HCT116 (cell line): ENCODE results near the gene CMC4. TPM values are rescaled to one million over a fixed set of nuclear protein-coding genes. Genes with fewer than 3 reads are reported as not detected.

Experiments used
- ATAC-seq: fragments of 200-7000 bp; cut with Tn5 transposase; 2 replicates; pipeline ENCODE4 v1.9.1; 2020; ENCODE audit warnings: mild to moderate bottlenecking, moderate library complexity
- BruUV-seq: library from RNA; stranded (reverse); fragments of 400-500 nt; replicated peaks from 2 replicates; lab custom pipeline; 2021; lab: Mats Ljungman, UMichigan
- CTCF ChIA-PET: fragments of 300-600 bp; sonication (Branson Sonifier 250); formaldehyde crosslinking; loops from one replicate; lab custom pipeline; 2021; ENCODE audit warnings: antibody characterized with exemption; lab: Charles Lee
- POLR2A ChIA-PET: fragments of 300-600, 350-600 bp; sonication (Branson Sonifier 250); formaldehyde crosslinking; loops from one replicate; lab custom pipeline; 2021; ENCODE audit warnings: antibody characterized with exemption; lab: Charles Lee
- RAD21 ChIA-PET, 2 experiments: fragments of 300-600 bp; sonication (Branson Sonifier 250); formaldehyde crosslinking; loops; one replicate each; lab custom pipeline; 2023; ENCODE audit warnings: low total read pairs in 2 of 2; ENCODE audit not compliant: uncharacterized antibody in 2 of 2, unreplicated experiment in 2 of 2, low non-redundant PET in 1 of 2; lab: Charles Lee
- DNase-seq: peaks from one replicate; pipeline ENCODE4 v3.0.0-alpha.2; 2010; ENCODE audit warnings: low read depth, low spot score
- H2AFZ ChIP-seq: fragments of 200-600 bp; shearing (Covaris generic), sonication (generic); 2 replicates; pipeline ENCODE4 v1.6.1; 2017; ENCODE audit warnings: low read depth, mixed run types, mixed read lengths, antibody characterized with exemption, low read length; ENCODE audit not compliant: poor library complexity, severe bottlenecking
- H3K27ac ChIP-seq: 2 replicates; pipeline ENCODE4 v1.5.1; 2012; ENCODE audit warnings: low read depth, low read length
- H3K27me3 ChIP-seq: fragments of 200-600 bp; sonication (generic); 2 replicates; pipeline ENCODE4 v1.6.1; 2016; ENCODE audit warnings: mixed run types, low read length, mixed read lengths; ENCODE audit not compliant: insufficient read depth
- H3K36me3 ChIP-seq, 2 experiments: fragments of 200-500 bp in 1 of 2; fragments of 200-600 bp in 1 of 2; sonication (Bioruptor generic) in 1 of 2; sonication (generic) in 1 of 2; 2 replicates each; pipeline versions ENCODE4 v1.5.1 to v1.6.1; 2014 to 2016; ENCODE audit warnings: low read length in 2 of 2, inconsistent platforms in 1 of 2, mixed read lengths in 1 of 2, mixed run types in 1 of 2; ENCODE audit not compliant: insufficient read depth in 2 of 2, control insufficient read depth in 1 of 2
- H3K4me1 ChIP-seq, 2 experiments: fragments of 200-600 bp in 1 of 2; sonication (generic) in 1 of 2; 2 replicates each; pipeline versions ENCODE4 v1.5.1 to v1.6.1; 2012 to 2017; ENCODE audit warnings: low read length in 2 of 2, inconsistent platforms in 1 of 2, mild to moderate bottlenecking in 1 of 2, mixed read lengths in 1 of 2, mixed run types in 1 of 2, moderate library complexity in 1 of 2; ENCODE audit not compliant: insufficient read depth in 2 of 2, control insufficient read depth in 1 of 2
- H3K4me2 ChIP-seq: fragments of 200-600 bp; sonication (generic); 2 replicates; pipeline ENCODE4 v1.6.1; 2017; ENCODE audit warnings: mixed run types, low read length, mixed read lengths
- H3K4me3 ChIP-seq, 2 experiments: fragments of 200-600 bp in 1 of 2; sonication (generic) in 1 of 2; replicated peaks in 1 of 2; 2 replicates each; pipeline ENCODE4 v1.5.1; 2011 to 2016; ENCODE audit warnings: low read length in 2 of 2, control low read depth in 1 of 2, low read depth in 1 of 2, mild to moderate bottlenecking in 1 of 2, mixed read lengths in 1 of 2, mixed run types in 1 of 2
- H3K79me2 ChIP-seq: fragments of 200-600 bp; sonication (generic); 2 replicates; pipeline ENCODE4 v1.6.1; 2017; ENCODE audit warnings: mild to moderate bottlenecking, mixed run types, low read length, moderate library complexity, mixed read lengths; ENCODE audit not compliant: insufficient read depth
- H3K9ac ChIP-seq: fragments of 200-600 bp; sonication (generic); 2 replicates; pipeline ENCODE4 v1.6.1; 2016; ENCODE audit warnings: low read length, mixed read lengths
- H3K9me2 ChIP-seq: fragments of 200-600 bp; sonication (generic), shearing (Covaris generic); 2 replicates; pipeline ENCODE4 v1.6.1; 2017; ENCODE audit warnings: mixed run types, mild to moderate bottlenecking, moderate library complexity; ENCODE audit not compliant: insufficient read depth
- H3K9me3 ChIP-seq, 2 experiments: fragments of 200-500 bp in 1 of 2; fragments of 200-600 bp in 1 of 2; sonication (Bioruptor generic) in 1 of 2; sonication (generic) in 1 of 2; 2 replicates each; pipeline ENCODE4 v1.6.1; 2014 to 2017; ENCODE audit warnings: low read length in 2 of 2, mixed read lengths in 2 of 2, inconsistent platforms in 1 of 2, low read depth in 1 of 2, mild to moderate bottlenecking in 1 of 2, mixed run types in 1 of 2, moderate library complexity in 1 of 2; ENCODE audit not compliant: control insufficient read depth in 1 of 2, insufficient read depth in 1 of 2
- H4K20me1 ChIP-seq: fragments of 200-600 bp; sonication (generic), shearing (Covaris generic); 2 replicates; pipeline ENCODE4 v1.6.1; 2017; ENCODE audit warnings: mixed run types, mild to moderate bottlenecking, moderate library complexity; ENCODE audit not compliant: insufficient read depth
- CBX3 ChIP-seq: IDR thresholded peaks from 2 replicates; pipeline ENCODE4 v1.6.1; 2012; ENCODE audit warnings: low read depth
- CEBPB ChIP-seq: IDR thresholded peaks from 2 replicates; pipeline ENCODE4 v1.6.1; 2012; ENCODE audit warnings: low read depth
- EGR1 ChIP-seq: IDR thresholded peaks from 2 replicates; pipeline ENCODE4 v1.6.1; 2012; ENCODE audit warnings: low read depth
- EZH2 ChIP-seq: fragments of 200-600 bp; sonication (generic); IDR thresholded peaks from 2 replicates; pipeline ENCODE4 v1.6.1; 2017; ENCODE audit warnings: antibody characterized with exemption, mixed run types
- EZH2phosphoT487 ChIP-seq: fragments of 200-600 bp; IDR thresholded peaks from 2 replicates; pipeline ENCODE4 v1.6.1; 2018; ENCODE audit warnings: antibody characterized with exemption, borderline replicate concordance
- FOSL1 ChIP-seq: IDR thresholded peaks from 2 replicates; pipeline ENCODE4 v1.6.1; 2012; ENCODE audit warnings: low read depth
- JUND ChIP-seq: IDR thresholded peaks from 2 replicates; pipeline ENCODE4 v1.6.1; 2012
- POLR2A ChIP-seq: IDR thresholded peaks from 2 replicates; pipeline ENCODE4 v1.7.0; 2011; ENCODE audit warnings: borderline replicate concordance; ENCODE audit not compliant: insufficient read depth, insufficient read length; ENCODE audit errors: extremely low read depth
- POLR2AphosphoS5 ChIP-seq: IDR thresholded peaks from 2 replicates; pipeline ENCODE4 v1.6.1; 2011; ENCODE audit warnings: mild to moderate bottlenecking, low read depth, low read length, moderate library complexity
- RAD21 ChIP-seq: IDR thresholded peaks from 2 replicates; pipeline ENCODE4 v1.6.1; 2012; ENCODE audit warnings: low read depth, mild to moderate bottlenecking
- SRF ChIP-seq: IDR thresholded peaks from 2 replicates; pipeline ENCODE4 v1.6.1; 2012; ENCODE audit warnings: low read depth
- YY1 ChIP-seq: IDR thresholded peaks from 2 replicates; pipeline ENCODE4 v1.6.1; 2011; ENCODE audit warnings: low read length, low read depth, moderate library complexity, mild to moderate bottlenecking; ENCODE audit not compliant: insufficient replicate concordance; ENCODE audit errors: extremely low read depth
- ZFX ChIP-seq: fragments of 450-650 bp; IDR thresholded peaks from 2 replicates; pipeline ENCODE4 v1.6.1; 2017
- ZNF274 ChIP-seq: fragments of 200-500 bp; sonication (Bioruptor generic); IDR thresholded peaks from 2 replicates; pipeline ENCODE4 v1.6.1; 2014; ENCODE audit warnings: mild to moderate bottlenecking, low read depth, low read length, inconsistent platforms
- intact Hi-C: fragments of 100-400 bp; cut with micrococcal nuclease; formaldehyde crosslinking; loops from 2 replicates; pipeline ENCODE4 v1.10.0; 2022
- total RNA-seq: library from RNA; stranded (reverse); gene quantifications from one replicate; pipeline ENCODE4 v1.2.1, GENCODE V29; 2021; ENCODE audit not compliant: unreplicated experiment
- TF ChIP-seq, protein P1 (sequence below): IDR thresholded peaks from 2 replicates; pipeline ENCODE4 v1.6.1; 2012; ENCODE audit warnings: low read depth
- TF ChIP-seq, protein P2 (sequence below): IDR thresholded peaks from 2 replicates; pipeline ENCODE4 v1.6.1; 2012
- TF ChIP-seq, protein P3 (sequence below): IDR thresholded peaks from 2 replicates; pipeline ENCODE4 v1.6.1; 2011; ENCODE audit warnings: mild to moderate bottlenecking, low read length, moderate library complexity; ENCODE audit not compliant: insufficient replicate concordance; ENCODE audit errors: extremely low read depth

CMC4 gene
- total RNA-seq, 1 experiment from 2014 or later = 5.3 TPM

DNA sequence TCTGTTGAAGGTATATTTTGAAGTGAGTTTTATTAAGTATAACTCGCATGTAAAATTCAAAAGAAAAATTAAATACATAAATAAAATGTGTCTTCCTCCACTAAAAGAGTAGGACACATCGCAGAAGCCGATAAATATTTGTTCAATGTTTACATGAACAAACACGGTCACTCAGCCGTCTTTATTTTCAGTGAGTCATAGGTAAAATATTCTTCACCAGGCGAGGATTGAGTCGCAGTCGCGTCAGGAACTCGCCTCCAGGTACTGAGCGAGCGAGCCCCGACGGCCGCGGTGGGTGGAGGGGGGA is 44.6 kb downstream of the CMC4 start:
- Histone ChIP-seq H3K79me2 (peaks cover 13% of the 10 kb centered on the region; the same call in 1 of the 2 replicates), H3K4me1 (peaks cover 8 to 19% of the 10 kb centered on the region in 2 experiments), H3K27me3 (no peaks in the 10 kb centered on the region), H3K27ac (peak overlapping the region; percentile 37; the same call in 1 of the 2 replicates), H3K4me2 (peak overlapping the region; percentile 78), H3K9me2 (no peaks in the 10 kb centered on the region), H3K9ac (peak overlapping the region; percentile 49), H2AFZ (no peak overlapping the region), H3K9me3 (no peaks in the 10 kb centered on the region), H3K36me3 (no peaks in the 10 kb centered on the region), H4K20me1 (no peaks in the 10 kb centered on the region), H3K4me3 (peak overlapping the region; percentile 41 to 70)
- ChIA-PET RAD21 (no interaction called here), POLR2A (interaction anchor here (1.0 to 1.4 kb wide), 2 partner anchors 9 to 35 kb away, joined by 3 to 6 read pairs; no protein-coding TSS in a partner anchor), CTCF (interaction anchor here (0.7 to 1.0 kb wide), 2 partner anchors 30 to 109 kb away, joined by 3 read pairs; no protein-coding TSS in a partner anchor)
- no peak for ATAC-seq
- TF ChIP-seq ZFX = no peak
- no peak for TF ChIP-seq EGR1
- TF ChIP-seq CBX3 = no peak
- peak; percentile 52; the same call in 1 of the 2 replicates for TF ChIP-seq FOSL1
- TF ChIP-seq POLR2A = no peak
- TF ChIP-seq JUND = peak; percentile 63
- TF ChIP-seq, protein P1, sequence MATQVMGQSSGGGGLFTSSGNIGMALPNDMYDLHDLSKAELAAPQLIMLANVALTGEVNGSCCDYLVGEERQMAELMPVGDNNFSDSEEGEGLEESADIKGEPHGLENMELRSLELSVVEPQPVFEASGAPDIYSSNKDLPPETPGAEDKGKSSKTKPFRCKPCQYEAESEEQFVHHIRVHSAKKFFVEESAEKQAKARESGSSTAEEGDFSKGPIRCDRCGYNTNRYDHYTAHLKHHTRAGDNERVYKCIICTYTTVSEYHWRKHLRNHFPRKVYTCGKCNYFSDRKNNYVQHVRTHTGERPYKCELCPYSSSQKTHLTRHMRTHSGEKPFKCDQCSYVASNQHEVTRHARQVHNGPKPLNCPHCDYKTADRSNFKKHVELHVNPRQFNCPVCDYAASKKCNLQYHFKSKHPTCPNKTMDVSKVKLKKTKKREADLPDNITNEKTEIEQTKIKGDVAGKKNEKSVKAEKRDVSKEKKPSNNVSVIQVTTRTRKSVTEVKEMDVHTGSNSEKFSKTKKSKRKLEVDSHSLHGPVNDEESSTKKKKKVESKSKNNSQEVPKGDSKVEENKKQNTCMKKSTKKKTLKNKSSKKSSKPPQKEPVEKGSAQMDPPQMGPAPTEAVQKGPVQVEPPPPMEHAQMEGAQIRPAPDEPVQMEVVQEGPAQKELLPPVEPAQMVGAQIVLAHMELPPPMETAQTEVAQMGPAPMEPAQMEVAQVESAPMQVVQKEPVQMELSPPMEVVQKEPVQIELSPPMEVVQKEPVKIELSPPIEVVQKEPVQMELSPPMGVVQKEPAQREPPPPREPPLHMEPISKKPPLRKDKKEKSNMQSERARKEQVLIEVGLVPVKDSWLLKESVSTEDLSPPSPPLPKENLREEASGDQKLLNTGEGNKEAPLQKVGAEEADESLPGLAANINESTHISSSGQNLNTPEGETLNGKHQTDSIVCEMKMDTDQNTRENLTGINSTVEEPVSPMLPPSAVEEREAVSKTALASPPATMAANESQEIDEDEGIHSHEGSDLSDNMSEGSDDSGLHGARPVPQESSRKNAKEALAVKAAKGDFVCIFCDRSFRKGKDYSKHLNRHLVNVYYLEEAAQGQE = no peak
- TF ChIP-seq, protein P2, sequence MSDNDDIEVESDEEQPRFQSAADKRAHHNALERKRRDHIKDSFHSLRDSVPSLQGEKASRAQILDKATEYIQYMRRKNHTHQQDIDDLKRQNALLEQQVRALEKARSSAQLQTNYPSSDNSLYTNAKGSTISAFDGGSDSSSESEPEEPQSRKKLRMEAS = no peak
- TF ChIP-seq, protein P3, sequence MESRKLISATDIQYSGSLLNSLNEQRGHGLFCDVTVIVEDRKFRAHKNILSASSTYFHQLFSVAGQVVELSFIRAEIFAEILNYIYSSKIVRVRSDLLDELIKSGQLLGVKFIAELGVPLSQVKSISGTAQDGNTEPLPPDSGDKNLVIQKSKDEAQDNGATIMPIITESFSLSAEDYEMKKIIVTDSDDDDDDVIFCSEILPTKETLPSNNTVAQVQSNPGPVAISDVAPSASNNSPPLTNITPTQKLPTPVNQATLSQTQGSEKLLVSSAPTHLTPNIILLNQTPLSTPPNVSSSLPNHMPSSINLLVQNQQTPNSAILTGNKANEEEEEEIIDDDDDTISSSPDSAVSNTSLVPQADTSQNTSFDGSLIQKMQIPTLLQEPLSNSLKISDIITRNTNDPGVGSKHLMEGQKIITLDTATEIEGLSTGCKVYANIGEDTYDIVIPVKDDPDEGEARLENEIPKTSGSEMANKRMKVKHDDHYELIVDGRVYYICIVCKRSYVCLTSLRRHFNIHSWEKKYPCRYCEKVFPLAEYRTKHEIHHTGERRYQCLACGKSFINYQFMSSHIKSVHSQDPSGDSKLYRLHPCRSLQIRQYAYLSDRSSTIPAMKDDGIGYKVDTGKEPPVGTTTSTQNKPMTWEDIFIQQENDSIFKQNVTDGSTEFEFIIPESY = no peak
- no peak for TF ChIP-seq ZNF274
- no peak for TF ChIP-seq EZH2phosphoT487
- TF ChIP-seq SRF = no peak
- no peak for TF ChIP-seq YY1
- no peak for TF ChIP-seq EZH2
- TF ChIP-seq POLR2AphosphoS5 = no peak
- no peak for TF ChIP-seq CEBPB
- no peak for TF ChIP-seq RAD21
- no TSS peak for BruUV-seq
- no peak for DNase-seq
- intact Hi-C loops = loop anchor here (2.0 kb wide), 1 partner anchor 44 kb away; the partner anchor contains the start of genes BRCC3, CMC4 and MTCP1
